Progenitor cell of endocrine pancreas (in vitro differentiated cells): ENCODE data around the gene GPR68. TPM values are rescaled to one million over a fixed set of nuclear protein-coding genes. Genes with fewer than 3 reads are reported as not detected.

ENCODE experiments used
- DNase-seq: peaks from one replicate; pipeline ENCODE4 v3.0.0; 2021; ENCODE audit warnings: low spot score; ENCODE audit not compliant: unreplicated experiment
- H3K27ac Mint-ChIP-seq: 2 replicates; pipeline ENCODE4 v1.8.0; 2021; ENCODE audit warnings: mild to moderate bottlenecking, moderate library complexity, mixed read lengths
- H3K27me3 Mint-ChIP-seq: 2 replicates; pipeline ENCODE4 v1.8.0; 2021; ENCODE audit warnings: mixed read lengths
- H3K36me3 Mint-ChIP-seq: 2 replicates; pipeline ENCODE4 v1.8.0; 2022; ENCODE audit warnings: mixed read lengths; ENCODE audit not compliant: insufficient read depth
- H3K4me1 Mint-ChIP-seq: 2 replicates; pipeline ENCODE4 v1.8.0; 2021; ENCODE audit warnings: low read depth, mixed read lengths
- H3K4me3 Mint-ChIP-seq: 2 replicates; pipeline ENCODE4 v1.8.0; 2021; ENCODE audit warnings: low read depth, mild to moderate bottlenecking, moderate library complexity, mixed read lengths
- H3K9me3 Mint-ChIP-seq: 2 replicates; pipeline ENCODE4 v1.8.0; 2021; ENCODE audit warnings: low read depth, mixed read lengths
- CTCF ChIP-seq: fragments of 200-600 bp; sonication (generic); IDR thresholded peaks from one replicate; pipeline ENCODE4 v1.5.0; 2021; ENCODE audit warnings: antibody characterized with exemption, mild to moderate bottlenecking; ENCODE audit not compliant: unreplicated experiment
- total RNA-seq: library from RNA; stranded (reverse); gene quantifications from 2 replicates; pipeline ENCODE4 v1.2.1, GENCODE V29; 2021

GPR68 gene
- total RNA-seq, 1 donor from 2014 or later: 0.31 TPM

GRCh38 chr14:91221270-91221669, 23.2 kb downstream of the GPR68 start:
- no peak for TF ChIP-seq CTCF
- Mint-ChIP-seq H3K27ac (peak overlapping the region; percentile 1), H3K4me3 (no peak overlapping the region), H3K9me3 (no peaks in the 10 kb centered on the region), H3K4me1 (no peaks in the 10 kb centered on the region), H3K27me3 (no peaks in the 10 kb centered on the region), H3K36me3 (peaks cover 23% of the 10 kb centered on the region)
- no peak for DNase-seq

GRCh38 chr14:91220581-91221000, 23.9 kb downstream of the GPR68 start:
- Mint-ChIP-seq H3K9me3 (no peaks in the 10 kb centered on the region), H3K4me1 (no peaks in the 10 kb centered on the region), H3K27me3 (no peaks in the 10 kb centered on the region), H3K36me3 (peaks cover 29% of the 10 kb centered on the region), H3K27ac (no peak overlapping the region), H3K4me3 (no peak overlapping the region)
- no peak for DNase-seq
- no peak for TF ChIP-seq CTCF

GRCh38 chr14:91219517-91220389, 24.8 kb downstream of the GPR68 start:
- H3K27me3 Mint-ChIP-seq: no peaks in the 10 kb centered on the region
- no peak for DNase-seq
- peaks cover 29% of the 10 kb centered on the region for H3K36me3 Mint-ChIP-seq
- H3K4me1 Mint-ChIP-seq: no peaks in the 10 kb centered on the region
- peak overlapping the region; percentile 14 for H3K27ac Mint-ChIP-seq
- no peak overlapping the region for H3K4me3 Mint-ChIP-seq
- no peak for TF ChIP-seq CTCF
- no peaks in the 10 kb centered on the region for H3K9me3 Mint-ChIP-seq

GRCh38 chr14:91218014-91218413, 26.5 kb downstream of the GPR68 start:
- Mint-ChIP-seq H3K9me3 (no peaks in the 10 kb centered on the region), H3K4me1 (no peaks in the 10 kb centered on the region), H3K4me3 (no peak overlapping the region), H3K27me3 (no peaks in the 10 kb centered on the region), H3K27ac (no peak overlapping the region), H3K36me3 (peaks cover 34% of the 10 kb centered on the region)
- no peak for DNase-seq
- no peak for TF ChIP-seq CTCF

GRCh38 chr14:91216731-91217226, 27.7 kb downstream of the GPR68 start:
- peaks cover 31% of the 10 kb centered on the region for H3K36me3 Mint-ChIP-seq
- no peak for DNase-seq
- no peaks in the 10 kb centered on the region for H3K9me3 Mint-ChIP-seq
- no peaks in the 10 kb centered on the region for H3K27me3 Mint-ChIP-seq
- H3K4me3 Mint-ChIP-seq: no peak overlapping the region
- H3K4me1 Mint-ChIP-seq: no peaks in the 10 kb centered on the region
- no peak for TF ChIP-seq CTCF
- no peak overlapping the region for H3K27ac Mint-ChIP-seq
